NCI-H2227 (cell line): ENCODE data around the gene FTCD.

Source experiments
- DNase-seq: peaks from one replicate; lab custom pipeline; 2025; ENCODE audit not compliant: unreplicated experiment; lab: John Stamatoyannopoulos, UW

Gene FTCD

GRCh38 chr21:46124926-46125845, 30.2 kb downstream of the FTCD start:
- DNase-seq: no peak

GRCh38 chr21:46124083-46124925, 31.1 kb downstream of the FTCD start:
- DNase-seq: no peak

- DNase-seq: no peak
These were observed 32.4 kb downstream of the FTCD start for GRCh38 chr21:46122758-46123683.

- no peak for DNase-seq
These were observed 33.1 kb downstream of the FTCD start for GRCh38 chr21:46122237-46122671.

- no peak for DNase-seq
These were observed 33.8 kb downstream of the FTCD start for GRCh38 chr21:46121286-46122221.

GRCh38 chr21:46120301-46121285, 34.8 kb downstream of the FTCD start:
- DNase-seq: no peak

- no peak for DNase-seq
These were observed 35.6 kb downstream of the FTCD start for GRCh38 chr21:46119637-46120271.

GRCh38 chr21:46119144-46119636, 36.2 kb downstream of the FTCD start:
- DNase-seq: no peak

GRCh38 chr21:46118316-46119143, 36.8 kb downstream of the FTCD start:
- DNase-seq: no peak

- no peak for DNase-seq
These were observed 37.6 kb downstream of the FTCD start for GRCh38 chr21:46117586-46118315.

GRCh38 chr21:46116776-46117585, 38.4 kb downstream of the FTCD start:
- DNase-seq: no peak

- DNase-seq: no peak
These were observed 39.1 kb downstream of the FTCD start for GRCh38 chr21:46116189-46116775.

- no peak for DNase-seq
These were observed 39.8 kb downstream of the FTCD start for GRCh38 chr21:46115441-46116188.

- DNase-seq: no peak
These were observed 40.4 kb downstream of the FTCD start for GRCh38 chr21:46114963-46115362.
